Left ventricle myocardium inferior (tissue), 1 donor: Measurements from ENCODE around the gene SULT2B1. TPM values are rescaled to one million over a fixed set of nuclear protein-coding genes. Genes with fewer than 3 reads are reported as not detected.

Source experiments
- DNase-seq: peaks from one replicate; pipeline ENCODE4 v3.0.0-alpha.2; 2020
- H3K27ac ChIP-seq: fragments of 200-600 bp; replicated peaks from 2 replicates; pipeline ENCODE4 v1.8.0; 2021
- H3K27me3 ChIP-seq: fragments of 200-600 bp; 2 replicates; pipeline ENCODE4 v1.8.0; 2021; ENCODE audit warnings: low read depth
- H3K36me3 ChIP-seq: fragments of 200-600 bp; 2 replicates; pipeline ENCODE4 v1.8.0; 2021
- H3K4me1 ChIP-seq: fragments of 200-600 bp; 2 replicates; pipeline ENCODE4 v1.8.0; 2021
- H3K4me3 ChIP-seq: fragments of 200-600 bp; 2 replicates; pipeline ENCODE4 v1.8.0; 2021; ENCODE audit warnings: mild to moderate bottlenecking, moderate library complexity
- H3K9me3 ChIP-seq: fragments of 200-600 bp; replicated peaks from 2 replicates; pipeline ENCODE4 v1.8.0; 2021
- CTCF ChIP-seq: fragments of 200-600 bp; IDR thresholded peaks from 2 replicates; pipeline ENCODE4 v1.8.0; 2021; ENCODE audit warnings: antibody characterized with exemption, mild to moderate bottlenecking, borderline replicate concordance
- intact Hi-C: fragments of 100-400 bp; cut with micrococcal nuclease; formaldehyde crosslinking; loops from one replicate; pipeline ENCODE4 v1.11.0; 2022
- total RNA-seq: library from RNA; stranded (reverse); fragmentation: NEBNext Ultra II Directional; extraction: Animal tissue kit (Norgen Biotek cat#: 25700); gene quantifications from one replicate; pipeline ENCODE4 v1.2.1, GENCODE V29; 2021
- donor health status: DM: no; HTN: yes; CAD: no; lungs with severe emphysema.

Gene SULT2B1
- total RNA-seq, 1 donor from 2014 or later: 0.33 TPM

- no peak for DNase-seq
- Histone ChIP-seq H3K36me3 (no peaks in the 10 kb centered on the region), H3K9me3 (no peaks in the 10 kb centered on the region), H3K4me3 (no peak overlapping the region), H3K4me1 (peaks cover 17% of the 10 kb centered on the region), H3K27me3 (peaks cover 52% of the 10 kb centered on the region), H3K27ac (no peak overlapping the region)
- intact Hi-C loops: no loop called here
- TF ChIP-seq CTCF: no peak
These were observed 42.3 kb upstream of the SULT2B1 start for GRCh38 chr19:48509467-48510194.

GRCh38 chr19:48510421-48511268, 41.3 kb upstream of the SULT2B1 start:
- H3K4me3 ChIP-seq: peak overlapping the region; percentile 48
- H3K27ac ChIP-seq: no peak overlapping the region
- H3K4me1 ChIP-seq: peaks cover 17% of the 10 kb centered on the region
- H3K27me3 ChIP-seq: peaks cover 52% of the 10 kb centered on the region
- intact Hi-C loops: no loop called here
- peak; percentile 64 for DNase-seq
- TF ChIP-seq CTCF: no peak
- no peaks in the 10 kb centered on the region for H3K9me3 ChIP-seq
- H3K36me3 ChIP-seq: no peaks in the 10 kb centered on the region

- peaks cover 17% of the 10 kb centered on the region for H3K4me1 ChIP-seq
- no peak overlapping the region for H3K27ac ChIP-seq
- no peaks in the 10 kb centered on the region for H3K36me3 ChIP-seq
- H3K4me3 ChIP-seq: peak overlapping the region; percentile 48
- H3K27me3 ChIP-seq: peaks cover 48% of the 10 kb centered on the region
- intact Hi-C loops: no loop called here
- H3K9me3 ChIP-seq: no peaks in the 10 kb centered on the region
- DNase-seq: no peak
- TF ChIP-seq CTCF: no peak
These were observed 40.6 kb upstream of the SULT2B1 start for GRCh38 chr19:48511321-48511731.

- intact Hi-C loops: no loop called here
- no peak for DNase-seq
- TF ChIP-seq CTCF: no peak
These were observed 40.0 kb upstream of the SULT2B1 start, which contains the start of gene LMTK3 for GRCh38 chr19:48511800-48512503. Gene LMTK3, minus strand, starts transcription at chr19:48511835. Its CDS starts 259 bp downstream, at chr19:48511576.

More at GRCh38 chr19:48511800-48512503, 40.0 kb upstream of the SULT2B1 start, which contains the start of gene LMTK3:
- no peak within 1 kb of the TSS for H3K27ac ChIP-seq
- H3K27me3 ChIP-seq: peaks cover 48% of the 10 kb centered on the region
- peak within 1 kb of the TSS; percentile 48 for H3K4me3 ChIP-seq
- peaks cover 17% of the 10 kb centered on the region for H3K4me1 ChIP-seq
- no peaks in the 10 kb centered on the region for H3K9me3 ChIP-seq
- no peaks in the 10 kb centered on the region for H3K36me3 ChIP-seq
